ENCODE data around the gene COX7A2.

The COX7A2 gene

GRCh38 chr6:75244063-75244584 is 523 bp upstream of the COX7A2 start:
- H3K9me3 ChIP-seq (ENCODE audit: control insufficient read depth, low read length), result no peaks in the 10 kb centered on the region
- peak overlapping the region; percentile 94 for H3K27ac ChIP-seq (ENCODE audit: low read depth, low read length, severe bottlenecking)
- peaks cover 21% of the 10 kb centered on the region for H3K36me3 ChIP-seq (ENCODE audit: control insufficient read depth, insufficient read depth, low read length)
- 62 to 67% methylated on average over 7 to 10 of the region's 15 CpGs for WGBS, 2 experiments (ENCODE audit: insufficient coverage in 2 of 2)
- no peaks in the 10 kb centered on the region for H3K4me1 ChIP-seq (ENCODE audit: control insufficient read depth, insufficient read depth, low read length, poor library complexity, severe bottlenecking)
- peak overlapping the region; percentile 95 for H3K4me3 ChIP-seq (ENCODE audit: extremely low read depth, insufficient read depth, low read length, poor library complexity, severe bottlenecking)

DNA sequence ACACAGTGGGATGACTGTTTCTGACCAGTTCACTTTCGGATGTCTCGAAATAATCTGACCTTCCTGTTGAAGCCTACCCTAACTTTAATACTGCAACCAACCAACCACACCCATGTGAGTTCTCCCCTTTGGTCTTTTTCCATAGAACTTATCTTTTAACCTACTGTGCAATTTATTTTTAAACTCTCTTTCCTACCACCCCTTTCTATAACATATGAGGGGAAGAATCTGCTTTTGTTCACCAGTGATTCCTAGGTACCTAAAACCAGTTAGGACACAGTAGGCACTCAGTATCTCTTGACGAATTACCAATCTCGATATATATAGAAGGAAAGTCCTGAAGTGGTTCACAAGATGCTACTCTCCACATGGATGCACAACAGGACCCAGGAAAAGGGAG is 7.0 kb downstream of the COX7A2 start:
- Histone ChIP-seq H3K36me3 (ENCODE audit: control insufficient read depth, insufficient read depth, low read length) (peaks cover 35% of the 10 kb centered on the region), H3K4me1 (ENCODE audit: control insufficient read depth, insufficient read depth, low read length, poor library complexity, severe bottlenecking) (no peaks in the 10 kb centered on the region), H3K4me3 (ENCODE audit: extremely low read depth, insufficient read depth, low read length, poor library complexity, severe bottlenecking) (no peak overlapping the region), H3K9me3 (ENCODE audit: control insufficient read depth, low read length) (no peaks in the 10 kb centered on the region), H3K27ac (ENCODE audit: low read depth, low read length, severe bottlenecking) (no peak overlapping the region)
- WGBS, 2 experiments (ENCODE audit: insufficient coverage in 2 of 2), result 91 to 100% methylated on average over 4 of the region's 4 CpGs

DNA sequence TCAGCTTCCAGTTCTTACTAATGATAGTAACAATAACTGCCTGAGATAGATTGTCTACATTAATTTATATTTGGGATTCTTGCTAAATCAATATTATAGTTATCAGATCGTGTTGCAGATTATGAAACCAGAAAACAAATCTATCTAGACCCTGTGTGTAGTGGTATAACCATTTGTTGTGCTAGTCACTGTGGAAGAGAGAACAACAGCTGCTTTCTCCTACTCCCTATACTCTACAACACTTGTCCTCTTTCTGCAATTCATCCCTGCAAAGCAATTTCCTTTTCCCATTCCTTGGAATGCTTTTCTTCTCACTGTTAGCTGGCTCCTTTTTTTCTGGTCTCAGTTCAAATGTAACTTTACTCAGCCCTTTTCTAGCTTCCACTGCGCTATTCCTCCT is 8.3 kb downstream of the COX7A2 start:
- Histone ChIP-seq H3K4me3 (ENCODE audit: extremely low read depth, insufficient read depth, low read length, poor library complexity, severe bottlenecking) (no peak overlapping the region), H3K9me3 (ENCODE audit: control insufficient read depth, low read length) (no peaks in the 10 kb centered on the region), H3K36me3 (ENCODE audit: control insufficient read depth, insufficient read depth, low read length) (peaks cover 26% of the 10 kb centered on the region), H3K27ac (ENCODE audit: low read depth, low read length, severe bottlenecking) (no peak overlapping the region), H3K4me1 (ENCODE audit: control insufficient read depth, insufficient read depth, low read length, poor library complexity, severe bottlenecking) (no peaks in the 10 kb centered on the region)
- 100% methylated on average over 1 of the region's 2 CpGs; no CpG with 5 or more reads in 1 of the 2 experiments for WGBS, 2 experiments (ENCODE audit: insufficient coverage in 2 of 2)

DNA sequence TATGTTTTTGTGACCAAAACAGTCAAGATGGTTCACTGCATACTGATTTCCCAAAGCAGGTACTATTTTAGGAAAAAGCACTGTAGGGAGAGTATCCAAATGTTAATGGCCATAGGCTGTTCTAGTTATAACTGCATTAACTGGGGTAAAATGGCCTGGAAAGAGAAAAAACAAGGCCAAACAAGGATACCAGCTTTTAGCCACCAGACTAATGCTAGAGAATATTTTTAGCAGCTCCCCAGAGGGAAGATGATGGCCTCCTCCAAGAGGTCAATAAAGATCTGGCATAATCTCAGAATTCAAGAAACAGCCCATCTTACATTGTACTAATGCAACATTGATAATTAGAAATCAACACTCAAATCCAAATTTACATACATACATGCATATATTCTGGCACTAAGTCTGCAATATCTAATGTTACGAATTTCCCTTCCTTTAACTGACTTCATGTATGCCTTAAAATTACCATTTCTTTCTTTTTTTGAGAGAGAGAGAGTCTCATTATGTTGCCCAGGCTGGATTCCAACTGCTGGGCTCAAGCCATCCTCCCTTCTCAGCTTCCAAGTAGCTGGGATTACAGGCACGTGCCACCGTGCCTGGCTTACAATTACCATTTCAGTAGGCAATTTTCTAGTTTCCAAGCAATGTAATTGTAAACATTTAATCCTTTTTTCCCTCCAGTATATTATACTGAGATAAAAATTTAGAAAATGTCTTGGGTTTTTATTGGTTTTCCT is 9.3 kb downstream of the COX7A2 start:
- WGBS, 2 experiments (ENCODE audit: insufficient coverage in 2 of 2), result 88% methylated on average over 1 of the region's 3 CpGs; no CpG with 5 or more reads in 1 of the 2 experiments
- no peaks in the 10 kb centered on the region for H3K9me3 ChIP-seq (ENCODE audit: control insufficient read depth, low read length)
- H3K27ac ChIP-seq (ENCODE audit: low read depth, low read length, severe bottlenecking), result no peak overlapping the region
- peaks cover 18% of the 10 kb centered on the region for H3K36me3 ChIP-seq (ENCODE audit: control insufficient read depth, insufficient read depth, low read length)
- H3K4me1 ChIP-seq (ENCODE audit: control insufficient read depth, insufficient read depth, low read length, poor library complexity, severe bottlenecking), result no peaks in the 10 kb centered on the region
- H3K4me3 ChIP-seq (ENCODE audit: extremely low read depth, insufficient read depth, low read length, poor library complexity, severe bottlenecking), result no peak overlapping the region

- 100% methylated on average over 1 of the region's 4 CpGs; no CpG with 5 or more reads in 1 of the 2 experiments for WGBS, 2 experiments (ENCODE audit: insufficient coverage in 2 of 2)
- no peaks in the 10 kb centered on the region for H3K9me3 ChIP-seq (ENCODE audit: control insufficient read depth, low read length)
- H3K4me1 ChIP-seq (ENCODE audit: control insufficient read depth, insufficient read depth, low read length, poor library complexity, severe bottlenecking), result no peaks in the 10 kb centered on the region
- H3K4me3 ChIP-seq (ENCODE audit: extremely low read depth, insufficient read depth, low read length, poor library complexity, severe bottlenecking), result no peak overlapping the region
- H3K36me3 ChIP-seq (ENCODE audit: control insufficient read depth, insufficient read depth, low read length), result peaks cover 10% of the 10 kb centered on the region
- H3K27ac ChIP-seq (ENCODE audit: low read depth, low read length, severe bottlenecking), result no peak overlapping the region
Observed at GRCh38 chr6:75233092-75233615, 10.4 kb downstream of the COX7A2 start.

DNA sequence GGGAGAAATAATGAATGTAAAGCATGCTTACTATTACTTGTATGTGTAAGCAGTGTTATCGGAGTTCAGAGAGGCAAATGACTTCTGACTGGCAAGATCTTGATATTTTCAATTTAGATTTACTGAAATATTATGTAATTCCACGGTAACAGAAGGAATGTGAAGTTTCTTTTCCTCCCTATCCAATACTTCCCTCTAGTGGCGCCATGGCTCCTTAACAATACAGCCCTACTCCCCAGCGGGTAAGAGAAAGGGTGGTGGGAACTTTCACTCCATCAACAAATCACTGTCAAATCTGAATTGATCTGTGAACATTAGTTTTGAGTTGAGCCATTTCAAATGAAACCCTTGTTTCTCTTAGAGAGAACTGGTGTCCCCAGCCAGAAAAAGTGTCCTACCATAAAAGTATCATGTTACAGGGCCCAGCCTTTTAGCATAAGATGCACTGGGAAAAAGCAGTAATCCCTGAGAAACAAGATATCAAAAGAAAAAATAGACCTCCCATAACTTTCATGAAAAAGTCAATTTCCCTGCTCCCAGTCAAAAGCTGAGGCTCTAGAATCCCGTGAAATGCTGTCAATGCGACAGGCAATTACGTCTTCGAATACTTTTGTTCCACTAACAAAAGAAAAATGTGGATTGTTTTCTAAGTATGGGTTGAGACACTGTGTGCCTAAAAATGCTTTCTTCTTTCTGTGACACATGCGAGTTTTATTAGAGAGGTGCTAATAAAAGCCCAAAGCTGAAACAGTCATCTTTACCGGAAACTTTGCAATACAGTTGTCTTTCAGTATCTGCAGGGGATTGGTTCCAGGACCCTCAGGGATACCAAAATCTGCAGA is 12.9 kb downstream of the COX7A2 start:
- Histone ChIP-seq H3K4me3 (ENCODE audit: extremely low read depth, insufficient read depth, low read length, poor library complexity, severe bottlenecking) (no peak overlapping the region), H3K27ac (ENCODE audit: low read depth, low read length, severe bottlenecking) (peak overlapping the region; percentile 39), H3K36me3 (ENCODE audit: control insufficient read depth, insufficient read depth, low read length) (no peaks in the 10 kb centered on the region), H3K9me3 (ENCODE audit: control insufficient read depth, low read length) (peaks cover 3% of the 10 kb centered on the region), H3K4me1 (ENCODE audit: control insufficient read depth, insufficient read depth, low read length, poor library complexity, severe bottlenecking) (no peaks in the 10 kb centered on the region)
- WGBS, 2 experiments (ENCODE audit: insufficient coverage in 2 of 2), result 67 to 69% methylated on average over 2 to 7 of the region's 10 CpGs

DNA sequence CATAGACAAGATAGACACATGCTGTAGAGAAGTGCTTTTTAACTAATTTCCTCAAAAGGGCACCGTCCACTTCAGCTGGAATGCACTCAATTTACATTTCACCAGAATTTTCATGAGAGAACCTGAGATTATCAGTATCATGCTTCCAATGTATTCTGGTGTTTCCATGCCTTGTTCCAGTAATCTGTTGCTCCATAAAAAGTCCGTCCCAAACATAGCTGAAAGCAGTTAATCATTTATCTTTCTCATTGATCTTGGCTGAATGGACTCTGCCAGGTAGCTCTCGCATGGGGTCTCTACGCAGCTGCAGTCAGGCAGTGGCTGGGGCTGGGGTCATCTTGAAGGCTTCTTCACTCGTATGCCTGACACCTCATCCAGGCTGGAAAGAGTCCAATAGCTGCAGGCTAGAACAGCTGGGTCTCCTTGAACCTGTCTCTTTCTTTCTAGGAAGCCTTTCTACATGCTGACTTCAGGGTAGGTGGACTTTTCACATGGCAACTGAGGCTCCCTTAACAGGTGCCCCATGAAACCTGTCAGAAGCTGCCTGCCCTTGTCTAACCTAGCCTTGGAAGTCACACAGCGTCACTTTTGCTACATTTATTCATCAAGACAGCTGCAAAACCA is 19.2 kb downstream of the COX7A2 start:
- H3K4me1 ChIP-seq (ENCODE audit: control insufficient read depth, insufficient read depth, low read length, poor library complexity, severe bottlenecking), result no peaks in the 10 kb centered on the region
- H3K36me3 ChIP-seq (ENCODE audit: control insufficient read depth, insufficient read depth, low read length), result no peaks in the 10 kb centered on the region
- H3K4me3 ChIP-seq (ENCODE audit: extremely low read depth, insufficient read depth, low read length, poor library complexity, severe bottlenecking), result no peak overlapping the region
- peaks cover 3% of the 10 kb centered on the region for H3K9me3 ChIP-seq (ENCODE audit: control insufficient read depth, low read length)
- WGBS, 2 experiments (ENCODE audit: insufficient coverage in 2 of 2), result 90 to 92% methylated on average over 6 of the region's 6 CpGs
- H3K27ac ChIP-seq (ENCODE audit: low read depth, low read length, severe bottlenecking), result no peak overlapping the region

- Histone ChIP-seq H3K36me3 (ENCODE audit: control insufficient read depth, insufficient read depth, low read length) (no peaks in the 10 kb centered on the region), H3K9me3 (ENCODE audit: control insufficient read depth, low read length) (peaks cover 3% of the 10 kb centered on the region), H3K4me1 (ENCODE audit: control insufficient read depth, insufficient read depth, low read length, poor library complexity, severe bottlenecking) (no peaks in the 10 kb centered on the region), H3K4me3 (ENCODE audit: extremely low read depth, insufficient read depth, low read length, poor library complexity, severe bottlenecking) (no peak overlapping the region), H3K27ac (ENCODE audit: low read depth, low read length, severe bottlenecking) (no peak overlapping the region)
- 83 to 100% methylated on average over 1 of the region's 2 CpGs for WGBS, 2 experiments (ENCODE audit: insufficient coverage in 2 of 2)
Observed at GRCh38 chr6:75223428-75223827, 20.2 kb downstream of the COX7A2 start.

DNA sequence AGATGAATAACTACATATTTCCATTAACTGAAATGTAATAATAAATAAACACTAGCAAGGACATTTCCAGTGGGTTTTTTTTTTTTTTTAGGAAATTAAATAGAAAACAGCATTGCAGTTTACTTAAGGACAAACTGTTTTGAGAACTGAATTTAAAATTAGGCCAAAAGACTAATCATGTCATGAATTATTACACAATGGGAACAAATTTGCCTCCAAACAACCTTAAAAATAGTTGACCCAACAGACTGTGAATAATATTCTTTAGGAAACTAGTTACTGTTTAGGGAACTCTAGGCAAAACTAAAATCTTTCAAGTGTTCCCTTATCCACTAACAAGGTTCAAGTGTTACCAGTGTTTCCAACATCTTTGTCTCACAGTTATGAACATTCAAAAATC is 21.3 kb downstream of the COX7A2 start:
- Histone ChIP-seq H3K36me3 (ENCODE audit: control insufficient read depth, insufficient read depth, low read length) (no peaks in the 10 kb centered on the region), H3K27ac (ENCODE audit: low read depth, low read length, severe bottlenecking) (no peak overlapping the region), H3K4me1 (ENCODE audit: control insufficient read depth, insufficient read depth, low read length, poor library complexity, severe bottlenecking) (no peaks in the 10 kb centered on the region), H3K4me3 (ENCODE audit: extremely low read depth, insufficient read depth, low read length, poor library complexity, severe bottlenecking) (no peak overlapping the region), H3K9me3 (ENCODE audit: control insufficient read depth, low read length) (no peaks in the 10 kb centered on the region)

DNA sequence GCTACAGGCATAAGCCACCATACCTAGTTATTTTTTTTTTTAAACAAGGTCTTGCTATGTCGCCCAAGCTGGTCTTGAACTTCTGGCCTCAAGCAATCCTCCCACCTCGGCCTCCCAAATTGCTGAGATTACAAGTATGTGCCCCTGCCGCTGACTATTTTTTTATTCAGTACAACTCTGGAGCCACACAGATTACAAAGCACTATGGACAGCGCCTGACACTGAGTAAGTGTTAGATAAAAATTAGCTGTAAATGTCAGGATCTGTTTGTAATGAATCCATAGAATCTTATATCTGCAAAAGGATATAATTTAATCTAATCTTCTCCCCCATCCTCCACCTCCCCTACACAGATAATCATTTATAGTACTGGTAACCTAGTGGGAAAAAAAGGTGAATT is 22.5 kb downstream of the COX7A2 start:
- H3K4me3 ChIP-seq (ENCODE audit: extremely low read depth, insufficient read depth, low read length, poor library complexity, severe bottlenecking), result no peak overlapping the region
- WGBS, 2 experiments (ENCODE audit: insufficient coverage in 2 of 2), result 77 to 100% methylated on average over 1 to 2 of the region's 4 CpGs
- H3K36me3 ChIP-seq (ENCODE audit: control insufficient read depth, insufficient read depth, low read length), result no peaks in the 10 kb centered on the region
- H3K4me1 ChIP-seq (ENCODE audit: control insufficient read depth, insufficient read depth, low read length, poor library complexity, severe bottlenecking), result peaks cover 5% of the 10 kb centered on the region
- no peak overlapping the region for H3K27ac ChIP-seq (ENCODE audit: low read depth, low read length, severe bottlenecking)
- no peaks in the 10 kb centered on the region for H3K9me3 ChIP-seq (ENCODE audit: control insufficient read depth, low read length)
